K562 (cell line): ENCODE data around the gene DNAJB6. TPM values are rescaled to one million over a fixed set of nuclear protein-coding genes. Genes with fewer than 3 reads are reported as not detected.
A peak's percentile ranks its signal among the peaks of the same experiment; 100 is the strongest.

Experiments
- BACH1 ChIP-seq: fragments of 200-800 bp; sonication (Bioruptor generic); IDR thresholded peaks from 2 replicates; pipeline ENCODE4 v1.6.1; 2016; ENCODE audit warnings: missing genetic modification characterization, missing compliant biosample characterization
- CREB1 ChIP-seq, 2 experiments: sonication (generic) in 1 of 2; formaldehyde crosslinking in 1 of 2; IDR thresholded peaks; 2 replicates each; pipeline versions ENCODE4 v1.6.1 to v1.8.0; 2012 to 2022; ENCODE audit warnings: inconsistent platforms in 1 of 2, mild to moderate bottlenecking in 1 of 2, missing genetic modification reagents in 1 of 2, moderate library complexity in 1 of 2
- CREB3L1 ChIP-seq: fragments of 450-650 bp; IDR thresholded peaks from 2 replicates; pipeline ENCODE4 v1.6.1; 2014; ENCODE audit warnings: low read depth, mild to moderate bottlenecking, moderate library complexity, borderline replicate concordance
- EP300 ChIP-seq: IDR thresholded peaks from 2 replicates; pipeline ENCODE4 v1.6.1; 2012; ENCODE audit warnings: low read length, improper control_type of control experiment
- ESRRA ChIP-seq: fragments of 450-650 bp; IDR thresholded peaks from 2 replicates; pipeline ENCODE4 v1.6.1; 2014; ENCODE audit warnings: low read depth, mild to moderate bottlenecking, moderate library complexity, borderline replicate concordance
- ETS1 ChIP-seq: conservative IDR thresholded peaks from 2 replicates; pipeline ENCODE4 v1.6.1; 2011; ENCODE audit warnings: low read depth, mild to moderate bottlenecking, low read length; ENCODE audit not compliant: control insufficient read depth
- ETV1 ChIP-seq: fragments of 450-650 bp; conservative IDR thresholded peaks from 2 replicates; pipeline ENCODE4 v1.6.1; 2016; ENCODE audit warnings: missing genetic modification characterization, control low read depth, low read depth, missing compliant biosample characterization
- ETV6 ChIP-seq, 3 experiments: fragments of 150-350 bp in 1 of 3; sonication (generic) in 1 of 3; formaldehyde crosslinking in 1 of 3; IDR thresholded peaks; 2 replicates each; pipeline versions ENCODE4 v1.6.1 to v1.8.0; 2014 to 2022; ENCODE audit warnings: borderline replicate concordance in 2 of 3, low read depth in 2 of 3, antibody characterized with exemption in 1 of 3, low read length in 1 of 3, mild to moderate bottlenecking in 1 of 3, missing genetic modification reagents in 1 of 3
- IRF2 ChIP-seq: sonication (generic); formaldehyde crosslinking; IDR thresholded peaks from 2 replicates; pipeline ENCODE4 v1.8.1; 2022; ENCODE audit warnings: mild to moderate bottlenecking, missing genetic modification reagents
- KDM1A ChIP-seq, 2 experiments: fragments of 450-650 bp; IDR thresholded peaks; 2 replicates each; pipeline ENCODE4 v1.6.1; 2016; ENCODE audit warnings: mild to moderate bottlenecking in 2 of 2
- MED1 ChIP-seq: sonication (generic); formaldehyde crosslinking; IDR thresholded peaks from 2 replicates; pipeline ENCODE4 v1.8.1; 2023; ENCODE audit warnings: missing genetic modification reagents, borderline replicate concordance
- NCOA6 ChIP-seq: fragments of 450-650 bp; IDR thresholded peaks from 2 replicates; pipeline ENCODE4 v1.6.1; 2017; ENCODE audit warnings: mild to moderate bottlenecking
- NEUROD1 ChIP-seq: fragments of 150-350 bp; IDR thresholded peaks from 2 replicates; pipeline ENCODE4 v1.6.1; 2014; ENCODE audit warnings: borderline replicate concordance, low read length, low read depth; ENCODE audit not compliant: partially characterized antibody
- PATZ1 ChIP-seq: fragments of 250-450 bp; sonication (Bioruptor Pico); IDR thresholded peaks from 2 replicates; pipeline ENCODE4 v1.5.0; 2020; ENCODE audit warnings: mild to moderate bottlenecking, borderline replicate concordance
- PPARD ChIP-seq: fragments of 250-450 bp; sonication (Bioruptor Pico); IDR thresholded peaks from 2 replicates; pipeline ENCODE4 v1.8.0; 2022; ENCODE audit warnings: inconsistent platforms, mild to moderate bottlenecking, moderate library complexity
- SRSF7 ChIP-seq: fragments of 200-400 bp; formaldehyde crosslinking; optimal IDR thresholded peaks from 2 replicates; pipeline ENCODE3; 2017; ENCODE audit warnings: mild to moderate bottlenecking, low read depth, low read length
- TSC22D4 ChIP-seq: fragments of 450-650 bp; IDR thresholded peaks from 2 replicates; pipeline ENCODE4 v1.6.1; 2016; ENCODE audit warnings: missing genetic modification characterization, missing biosample characterization, control low read depth
- ZNF507 ChIP-seq: conservative IDR thresholded peaks from 2 replicates; pipeline ENCODE4 v1.6.1; 2017; ENCODE audit warnings: missing genetic modification characterization, missing compliant biosample characterization
- polyA plus RNA-seq, 8 experiments: library from polyadenylated mRNA; depleted of rRNA in 4 of 8; stranded (reverse) in 5 of 8; unstranded in 3 of 8; fragments of >200 nt; fragmentation: Nextera tagmentation in 2 of 8; fragmentation: Illumina TruSeq in 1 of 8; extraction: Ambion mirVana in 2 of 8; extraction: Trizol in 1 of 8; gene quantifications; 2 replicates each; pipeline versions ENCODE4 v1.2.1 to v1.2.3, GENCODE V29; 2011 to 2014; ENCODE audit warnings: inconsistent platforms in 1 of 8, missing spikeins in 1 of 8
- total RNA-seq, 7 experiments: library from RNA; depleted of rRNA in 6 of 7; stranded (reverse); fragments of >200 nt in 6 of 7; fragmentation: Illumina TruSeq in 2 of 7; extraction: Trizol in 2 of 7; gene quantifications; 2 replicates each; pipeline versions ENCODE4 v1.2.1 to v1.2.3, GENCODE V29; 2011 to 2021; ENCODE audit warnings: low replicate concordance in 1 of 7
- TF ChIP-seq, protein P1 (sequence below): sonication (generic); formaldehyde crosslinking; IDR thresholded peaks from 2 replicates; pipeline ENCODE4 v1.8.1; 2022; ENCODE audit warnings: missing genetic modification reagents
- TF ChIP-seq, protein P2 (sequence below): fragments of 450-650 bp; formaldehyde crosslinking; IDR thresholded peaks from 2 replicates; pipeline ENCODE4 v1.4.0; 2022; ENCODE audit warnings: missing genetic modification characterization

The DNAJB6 gene
- total and polyA plus RNA-seq, 9 of the 15 experiments (the other 6 are each of a cell fraction or from before 2014, with no cell fraction given), result 84.5 to 158 (median 135) TPM

DNA sequence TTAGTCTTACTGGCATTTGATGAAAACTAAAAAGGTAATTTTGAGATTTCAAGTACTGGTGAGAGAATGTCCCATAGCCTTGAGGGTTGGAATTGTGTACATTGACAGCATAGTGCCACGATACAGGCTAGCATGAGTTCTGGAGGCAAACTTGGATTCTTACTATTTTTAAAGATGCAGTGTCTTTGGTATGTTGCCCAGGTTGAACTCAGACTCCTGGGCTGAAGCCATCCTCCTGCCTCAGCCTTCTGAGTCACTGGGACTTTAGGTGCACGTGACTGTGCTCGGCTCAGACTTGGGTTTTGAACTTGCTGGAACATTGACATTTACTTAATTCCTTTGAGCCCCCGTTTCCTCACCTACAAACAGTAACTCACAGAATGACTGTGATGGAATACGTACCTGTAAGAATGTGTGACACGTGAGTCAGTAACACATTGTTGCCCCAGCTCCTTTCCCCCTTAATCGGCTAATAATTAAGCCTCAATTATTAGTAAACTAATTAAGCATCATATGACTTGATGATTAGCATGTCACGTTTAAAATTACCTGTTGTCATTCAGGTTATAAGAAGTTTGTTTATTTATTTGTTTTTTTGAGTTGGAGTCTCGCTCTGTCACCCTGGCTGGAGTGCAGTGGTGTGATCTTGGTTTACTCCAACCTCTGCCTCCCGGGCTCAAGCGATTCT is 10.6 kb downstream of the DNAJB6 start (continued):
- TF ChIP-seq CREB3L1 (no peak), ETV1 (tag) (no peak), IRF2 (no peak), TSC22D4 (tag) (no peak), BACH1 (tag) (no peak), EP300 (no peak), NEUROD1 (no peak), MED1 (no peak), ETS1 (no peak), ETV6 (IDR thresholded peaks at IDR 0.05; ENCODE audit: borderline replicate concordance in 1 of 2, low read depth in 2 of 2, low read length in 1 of 2) (no peak), ETV6 (CRISPR knock-in tag; IDR thresholded peaks at IDR 0.05; ENCODE audit: borderline replicate concordance) (peak; percentile 49; the same call in 1 of the 2 replicates), PATZ1 (CRISPR knock-in tag) (no peak), KDM1A (IDR thresholded peaks at IDR 0.05) (no peak), CREB1 (IDR thresholded peaks at IDR 0.05) (no peak), CREB1 (CRISPR knock-in tag; IDR thresholded peaks at IDR 0.05) (no peak), ZNF507 (tag) (no peak), PPARD (no peak), NCOA6 (no peak), SRSF7 (no peak), ESRRA (no peak)
- TF ChIP-seq, protein P1, sequence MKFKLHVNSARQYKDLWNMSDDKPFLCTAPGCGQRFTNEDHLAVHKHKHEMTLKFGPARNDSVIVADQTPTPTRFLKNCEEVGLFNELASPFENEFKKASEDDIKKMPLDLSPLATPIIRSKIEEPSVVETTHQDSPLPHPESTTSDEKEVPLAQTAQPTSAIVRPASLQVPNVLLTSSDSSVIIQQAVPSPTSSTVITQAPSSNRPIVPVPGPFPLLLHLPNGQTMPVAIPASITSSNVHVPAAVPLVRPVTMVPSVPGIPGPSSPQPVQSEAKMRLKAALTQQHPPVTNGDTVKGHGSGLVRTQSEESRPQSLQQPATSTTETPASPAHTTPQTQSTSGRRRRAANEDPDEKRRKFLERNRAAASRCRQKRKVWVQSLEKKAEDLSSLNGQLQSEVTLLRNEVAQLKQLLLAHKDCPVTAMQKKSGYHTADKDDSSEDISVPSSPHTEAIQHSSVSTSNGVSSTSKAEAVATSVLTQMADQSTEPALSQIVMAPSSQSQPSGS (CRISPR knock-in tag), result no peak
- TF ChIP-seq, protein P2, sequence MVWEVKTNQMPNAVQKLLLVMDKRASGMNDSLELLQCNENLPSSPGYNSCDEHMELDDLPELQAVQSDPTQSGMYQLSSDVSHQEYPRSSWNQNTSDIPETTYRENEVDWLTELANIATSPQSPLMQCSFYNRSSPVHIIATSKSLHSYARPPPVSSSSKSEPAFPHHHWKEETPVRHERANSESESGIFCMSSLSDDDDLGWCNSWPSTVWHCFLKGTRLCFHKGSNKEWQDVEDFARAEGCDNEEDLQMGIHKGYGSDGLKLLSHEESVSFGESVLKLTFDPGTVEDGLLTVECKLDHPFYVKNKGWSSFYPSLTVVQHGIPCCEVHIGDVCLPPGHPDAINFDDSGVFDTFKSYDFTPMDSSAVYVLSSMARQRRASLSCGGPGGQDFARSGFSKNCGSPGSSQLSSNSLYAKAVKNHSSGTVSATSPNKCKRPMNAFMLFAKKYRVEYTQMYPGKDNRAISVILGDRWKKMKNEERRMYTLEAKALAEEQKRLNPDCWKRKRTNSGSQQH (CRISPR knock-in tag), result no peak
